Hepatocyte (in vitro differentiated cells): ENCODE data around the gene N4BP2L2.

Experiments
- EZH2 ChIP-seq: fragments of 200-600 bp; sonication (generic); IDR thresholded peaks from 2 replicates; pipeline ENCODE4 v1.6.1; 2016; ENCODE audit warnings: antibody characterized with exemption, mild to moderate bottlenecking, borderline replicate concordance
- EZH2phosphoT487 ChIP-seq: fragments of 200-600 bp; sonication (generic); IDR thresholded peaks from one replicate; pipeline ENCODE4 v1.6.1; 2018; ENCODE audit warnings: antibody characterized with exemption, mild to moderate bottlenecking, low read depth, moderate library complexity; ENCODE audit not compliant: unreplicated experiment, severe bottlenecking
- TF ChIP-seq, protein P1 (sequence below): fragments of 200-600 bp; sonication (generic); IDR thresholded peaks from 2 replicates; pipeline ENCODE4 v1.5.1; 2016; ENCODE audit warnings: antibody characterized with exemption, mild to moderate bottlenecking; ENCODE audit not compliant: poor library complexity

DNA sequence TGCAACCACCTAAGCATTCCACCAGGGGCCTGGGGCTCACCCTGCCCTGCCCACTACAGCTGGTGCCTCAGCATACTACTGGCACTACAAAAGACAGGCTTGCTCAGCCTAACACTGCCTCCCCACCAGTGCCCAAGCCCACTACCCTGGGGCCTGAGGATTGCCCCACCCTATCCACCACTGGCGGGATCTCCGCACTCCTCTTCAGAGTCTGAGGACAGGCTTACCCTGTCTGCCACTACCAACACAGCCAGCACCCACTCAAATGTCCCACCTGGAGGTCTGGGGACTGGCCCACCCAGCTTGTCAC is 83.0 kb downstream of the N4BP2L2 start:
- no peak for TF ChIP-seq EZH2
- TF ChIP-seq, protein P1, sequence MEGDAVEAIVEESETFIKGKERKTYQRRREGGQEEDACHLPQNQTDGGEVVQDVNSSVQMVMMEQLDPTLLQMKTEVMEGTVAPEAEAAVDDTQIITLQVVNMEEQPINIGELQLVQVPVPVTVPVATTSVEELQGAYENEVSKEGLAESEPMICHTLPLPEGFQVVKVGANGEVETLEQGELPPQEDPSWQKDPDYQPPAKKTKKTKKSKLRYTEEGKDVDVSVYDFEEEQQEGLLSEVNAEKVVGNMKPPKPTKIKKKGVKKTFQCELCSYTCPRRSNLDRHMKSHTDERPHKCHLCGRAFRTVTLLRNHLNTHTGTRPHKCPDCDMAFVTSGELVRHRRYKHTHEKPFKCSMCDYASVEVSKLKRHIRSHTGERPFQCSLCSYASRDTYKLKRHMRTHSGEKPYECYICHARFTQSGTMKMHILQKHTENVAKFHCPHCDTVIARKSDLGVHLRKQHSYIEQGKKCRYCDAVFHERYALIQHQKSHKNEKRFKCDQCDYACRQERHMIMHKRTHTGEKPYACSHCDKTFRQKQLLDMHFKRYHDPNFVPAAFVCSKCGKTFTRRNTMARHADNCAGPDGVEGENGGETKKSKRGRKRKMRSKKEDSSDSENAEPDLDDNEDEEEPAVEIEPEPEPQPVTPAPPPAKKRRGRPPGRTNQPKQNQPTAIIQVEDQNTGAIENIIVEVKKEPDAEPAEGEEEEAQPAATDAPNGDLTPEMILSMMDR = no peak
- TF ChIP-seq EZH2phosphoT487 = no peak
